HG03103 (cell line): ENCODE measurements around the gene NDUFS4.
"Not testable (repeated sequence)": the region's sequence is repeated elsewhere in the genome, so short reads cannot be mapped to it uniquely, and the experiment has no call there.

Source experiments
- ATAC-seq: cut with Tn5 transposase; IDR thresholded peaks from one replicate; pipeline ENCODE4 v1.9.1; 2021; ENCODE audit warnings: low read depth; ENCODE audit not compliant: unreplicated experiment

Gene NDUFS4

GRCh38 chr5:53571403-53571802 is 11.0 kb downstream of the NDUFS4 start:
- ATAC-seq, result no peak

- no peak for ATAC-seq
Observed at GRCh38 chr5:53575101-53575500, 14.7 kb downstream of the NDUFS4 start.

GRCh38 chr5:53575831-53576230 is 15.4 kb downstream of the NDUFS4 start:
- no peak for ATAC-seq

DNA sequence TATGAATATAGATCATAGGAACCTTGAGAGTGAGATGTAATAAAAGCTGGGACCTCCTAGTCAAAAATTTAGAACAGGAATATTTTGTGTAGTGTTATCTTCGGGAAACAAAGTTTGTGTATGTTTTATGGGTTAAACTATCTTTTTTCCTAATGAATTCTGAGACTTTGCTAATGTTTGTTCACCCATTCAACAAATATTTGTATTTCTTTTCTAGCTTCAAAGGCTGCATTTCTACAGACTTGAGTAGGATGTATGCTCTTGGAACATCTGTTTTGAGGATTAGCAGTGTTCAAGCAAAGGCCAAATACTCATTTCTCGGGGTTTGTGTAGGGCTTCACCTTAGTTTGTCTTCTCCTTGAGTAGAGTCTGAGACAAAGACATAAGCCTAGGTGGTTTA is 16.2 kb downstream of the NDUFS4 start:
- ATAC-seq, result no peak

- no peak for ATAC-seq
Observed at GRCh38 chr5:53578854-53579253, 18.4 kb downstream of the NDUFS4 start.

DNA sequence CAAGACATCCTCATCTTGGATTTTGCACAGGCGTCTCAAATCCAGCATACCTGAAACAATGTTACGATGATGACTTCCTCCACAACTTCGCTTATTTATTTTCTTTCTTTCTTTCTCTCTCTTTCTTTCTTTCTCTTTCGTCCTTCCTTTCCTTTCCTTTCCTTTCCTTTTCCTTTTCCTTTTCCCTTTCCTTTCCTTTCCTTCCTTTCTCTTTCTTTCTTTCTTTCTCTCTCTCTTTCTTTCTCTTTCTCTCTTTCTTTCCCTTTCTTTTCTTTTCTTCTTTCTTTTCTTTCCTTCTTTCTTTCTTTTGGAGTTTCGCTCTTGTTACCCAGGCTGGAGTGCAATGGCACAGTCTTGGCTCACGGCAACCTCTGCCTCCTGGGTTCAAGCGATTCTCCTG is 20.1 kb downstream of the NDUFS4 start:
- no peak for ATAC-seq

- no peak for ATAC-seq
Observed at GRCh38 chr5:53582225-53582624, 21.8 kb downstream of the NDUFS4 start.

GRCh38 chr5:53590759-53591158 is 30.3 kb downstream of the NDUFS4 start:
- ATAC-seq, result no peak

- ATAC-seq, result no peak
Observed at GRCh38 chr5:53594419-53594818, 34.0 kb downstream of the NDUFS4 start.

DNA sequence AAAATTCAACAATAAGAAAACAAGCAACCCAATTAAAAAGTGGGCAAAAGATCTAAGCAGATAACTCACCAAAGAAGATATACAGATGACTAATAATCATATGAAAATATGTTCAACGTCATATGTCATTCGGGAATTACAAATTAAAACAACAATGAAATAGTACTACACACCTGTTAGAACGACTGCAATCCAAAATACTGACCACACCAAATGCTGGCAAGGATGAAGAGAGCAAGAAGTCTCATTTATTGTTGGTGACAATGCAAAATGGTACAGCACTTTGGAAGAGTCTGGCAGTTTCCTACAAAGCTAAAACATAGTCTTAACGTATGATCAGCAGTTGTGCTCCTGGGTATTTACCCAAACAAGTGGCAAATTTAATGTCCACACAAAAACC is 37.5 kb downstream of the NDUFS4 start:
- ATAC-seq, result no peak

DNA sequence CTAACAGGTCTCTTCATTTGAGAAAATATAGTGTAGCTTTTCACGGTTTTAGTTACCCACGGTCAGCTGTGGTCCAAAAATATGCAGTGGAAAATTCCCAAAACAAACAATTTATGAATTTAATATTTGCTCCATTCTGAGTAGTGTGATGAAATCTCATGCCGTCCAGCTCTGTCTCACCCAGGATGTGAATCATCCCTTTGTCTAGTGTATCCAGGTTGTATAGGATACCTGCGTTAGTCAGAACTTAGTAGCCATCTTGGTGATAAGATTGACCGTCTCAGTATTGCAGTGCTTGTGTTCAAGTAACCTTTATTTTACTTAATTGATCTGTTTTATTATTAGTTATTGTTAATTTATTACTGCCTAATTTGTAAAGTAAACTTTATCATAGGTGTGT is 41.1 kb downstream of the NDUFS4 start:
- no peak for ATAC-seq

DNA sequence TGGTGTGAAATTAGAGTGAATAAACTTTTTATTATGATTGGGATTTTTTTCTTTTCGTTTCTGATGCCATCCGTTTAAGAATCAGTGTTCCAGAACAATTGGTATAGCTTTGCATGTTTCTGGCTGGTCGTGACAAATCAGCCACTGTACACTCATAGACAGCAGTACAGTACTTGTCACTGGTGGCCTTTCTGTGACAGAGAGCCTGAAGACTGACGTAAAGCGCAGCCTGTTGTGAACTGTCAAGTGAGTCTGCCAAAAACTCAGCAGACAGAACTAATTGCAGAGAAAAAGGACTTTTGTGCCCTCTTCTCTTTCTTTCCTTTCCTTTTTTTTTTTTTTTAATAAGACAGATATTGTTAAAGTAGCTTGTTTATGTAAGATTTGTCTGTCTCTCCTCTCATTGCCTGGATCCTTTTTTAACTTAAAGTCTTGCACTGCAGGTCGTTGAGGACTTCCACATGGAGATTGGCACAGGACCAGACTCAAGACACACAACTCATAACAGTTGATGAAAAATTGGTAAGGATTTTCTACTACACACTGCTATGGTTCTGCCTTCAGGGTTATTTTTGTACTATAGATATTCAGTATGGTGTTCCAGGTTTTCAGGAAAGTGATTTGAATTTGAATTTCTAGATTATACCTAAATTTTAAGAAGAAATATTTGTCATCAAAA is 42.7 kb downstream of the NDUFS4 start:
- no peak for ATAC-seq

- no peak for ATAC-seq
Observed at GRCh38 chr5:53604309-53604708, 43.9 kb downstream of the NDUFS4 start.

DNA sequence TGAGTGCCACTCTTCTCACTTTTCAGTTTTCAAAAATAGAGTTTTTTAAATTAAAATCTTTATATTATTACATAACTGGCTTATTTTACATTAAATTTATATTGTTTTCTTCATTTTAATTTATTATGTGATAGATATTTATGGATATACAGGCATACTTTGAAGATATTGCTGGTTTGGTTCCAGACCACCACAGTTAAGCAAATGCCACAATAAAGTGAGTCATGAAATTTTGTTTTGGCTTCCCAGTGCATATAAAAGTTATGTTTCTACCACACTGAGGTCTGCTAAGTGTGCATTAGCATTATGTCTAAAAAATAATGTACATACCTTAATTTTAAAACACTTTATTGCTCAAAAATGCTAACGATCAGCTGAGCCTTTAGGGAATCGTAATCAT is 47.4 kb downstream of the NDUFS4 start:
- no peak for ATAC-seq

DNA sequence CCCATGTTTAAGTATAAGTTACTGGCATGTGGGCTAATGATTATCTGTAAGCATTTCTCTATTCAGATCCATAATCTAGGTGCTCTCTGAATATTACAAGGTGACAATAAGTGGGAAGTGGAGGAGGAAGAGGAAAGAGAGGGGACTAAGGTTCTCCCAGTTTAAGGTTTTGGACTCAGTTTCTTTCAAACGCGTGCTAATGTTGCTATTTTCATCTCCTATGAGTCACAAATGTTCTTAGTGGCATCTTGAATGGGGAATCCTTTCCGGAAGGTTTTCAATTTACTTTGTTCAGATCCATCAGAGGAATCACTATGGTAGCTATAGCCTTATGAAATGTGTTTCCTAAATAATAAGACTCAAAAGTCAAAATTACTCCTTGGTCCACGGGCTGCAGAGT is 48.5 kb downstream of the NDUFS4 start:
- ATAC-seq, result not testable (repeated sequence)

DNA sequence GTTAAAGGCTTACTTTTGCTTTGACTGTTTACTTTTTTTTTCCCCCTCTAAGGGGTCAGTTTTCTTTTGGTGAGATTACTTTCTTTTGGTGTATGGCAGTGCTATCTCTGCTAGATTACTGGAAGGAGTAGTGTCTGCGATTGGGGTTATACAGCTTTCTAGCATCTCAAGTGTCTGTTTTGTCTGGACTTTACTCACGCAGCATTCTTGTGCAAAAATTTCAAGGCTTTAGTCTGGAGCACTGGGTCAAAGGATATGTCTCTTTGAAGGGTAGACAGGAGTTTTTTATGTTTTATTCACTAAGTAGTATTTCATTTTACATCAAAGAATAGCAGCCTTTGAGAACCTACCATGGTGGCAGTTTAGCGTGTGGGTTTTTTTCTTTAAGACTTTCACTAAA is 52.6 kb downstream of the NDUFS4 start:
- no peak for ATAC-seq

GRCh38 chr5:53613536-53613935 is 53.1 kb downstream of the NDUFS4 start:
- no peak for ATAC-seq

- ATAC-seq, result no peak
Observed at GRCh38 chr5:53614376-53614885, 54.0 kb downstream of the NDUFS4 start.

- ATAC-seq, result no peak
Observed at GRCh38 chr5:53616939-53617549, 56.6 kb downstream of the NDUFS4 start.

- no peak for ATAC-seq
Observed at GRCh38 chr5:53631251-53631650, 70.8 kb downstream of the NDUFS4 start.

DNA sequence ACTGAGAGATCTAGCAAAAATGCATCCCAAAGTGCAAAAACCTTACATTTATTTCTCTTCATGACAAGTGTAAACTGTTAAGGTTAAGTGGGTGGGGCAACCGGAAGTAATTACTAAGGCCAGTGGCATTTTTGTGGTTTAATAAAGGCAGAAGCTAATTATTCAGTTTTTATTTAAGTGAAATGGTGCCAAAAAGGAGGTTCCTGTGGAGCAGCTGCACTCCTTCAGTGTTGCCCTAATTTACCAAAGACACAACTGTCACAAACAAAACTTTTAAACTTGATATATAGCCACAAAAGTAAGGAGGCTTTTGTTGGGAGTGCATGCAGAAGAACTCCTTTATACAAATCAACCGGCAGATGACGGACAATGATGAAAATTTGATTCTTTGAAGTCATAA is 81.6 kb downstream of the NDUFS4 start:
- no peak for ATAC-seq

GRCh38 chr5:53643445-53643844 is 83.0 kb downstream of the NDUFS4 start:
- ATAC-seq, result no peak
